ENCODE measurements around the gene MYCBP.
"Not testable (repeated sequence)": the region's sequence is repeated elsewhere in the genome, so short reads cannot be mapped to it uniquely, and the experiment has no call there.

The MYCBP gene, protein sequence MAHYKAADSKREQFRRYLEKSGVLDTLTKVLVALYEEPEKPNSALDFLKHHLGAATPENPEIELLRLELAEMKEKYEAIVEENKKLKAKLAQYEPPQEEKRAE

DNA sequence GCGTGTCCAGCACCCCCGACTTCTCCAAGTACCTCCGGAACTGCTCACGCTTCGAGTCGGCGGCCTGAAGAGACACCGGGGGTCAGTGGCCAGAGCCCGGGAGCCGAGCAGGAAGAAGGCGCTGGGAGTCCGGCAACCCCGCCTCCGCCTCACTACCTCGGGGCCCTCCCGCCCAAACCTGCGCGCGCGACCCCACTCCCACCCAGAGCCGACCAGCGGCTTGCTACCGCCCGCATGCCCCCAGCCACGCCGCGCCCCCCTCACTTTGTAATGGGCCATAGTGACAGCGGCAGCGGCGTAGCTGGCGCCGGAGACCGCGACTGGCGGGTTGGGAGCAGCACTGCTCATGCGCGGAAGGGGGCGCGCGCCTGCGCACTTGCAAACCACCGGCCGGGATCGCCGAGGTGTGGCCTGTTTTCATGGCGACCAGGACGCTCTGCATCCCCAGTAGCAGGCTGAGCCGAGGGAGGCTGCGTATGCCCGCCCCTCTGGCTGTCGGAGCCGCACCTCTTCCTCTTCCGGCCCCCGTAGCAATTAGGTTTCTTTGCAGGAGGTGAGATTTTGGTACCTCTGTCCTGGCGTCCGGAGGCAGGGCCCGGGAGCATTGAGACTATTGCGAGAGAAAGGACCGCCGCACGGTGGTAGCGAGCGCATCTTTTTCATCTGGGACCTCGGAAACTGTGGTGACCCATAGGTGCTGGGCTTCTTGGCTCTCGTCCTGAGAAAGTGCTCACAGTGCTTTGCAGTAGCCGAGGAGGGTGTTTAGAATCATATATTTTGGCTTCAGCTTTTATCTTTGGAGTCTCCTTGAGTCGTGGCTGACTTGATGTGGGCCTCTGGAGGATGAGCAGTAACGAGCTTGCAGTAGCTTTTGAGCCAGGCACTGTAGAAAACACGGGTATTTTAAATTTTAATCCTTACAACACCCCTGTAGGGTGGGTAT, at the start of gene MYCBP:
MYCBP (minus strand) TSS at position 322 of the 943 bp plus-strand sequence; CDS start at position 279, 43 bp downstream.
- DNase-seq: peak; percentile 100

DNA sequence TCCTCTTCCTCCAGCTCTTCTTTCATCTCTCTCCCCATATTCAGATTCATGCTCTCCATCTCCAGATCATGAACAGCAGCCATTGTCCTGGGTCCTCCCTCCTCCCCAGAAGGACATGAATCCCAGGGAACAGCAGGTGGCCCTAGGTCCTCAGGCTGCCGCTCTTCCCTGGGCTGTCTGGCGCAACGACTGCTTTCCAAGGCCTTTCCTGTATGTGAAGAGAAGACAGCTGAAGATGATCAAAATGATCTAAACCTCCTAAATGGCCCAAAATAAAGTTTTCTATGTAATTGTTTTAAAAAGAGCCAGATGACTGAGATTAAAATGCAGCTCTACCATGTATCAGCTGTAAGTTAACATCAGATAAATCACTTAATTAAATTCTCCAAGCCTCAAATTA, 46.0 kb upstream of the MYCBP start:
- no peak for DNase-seq

DNA sequence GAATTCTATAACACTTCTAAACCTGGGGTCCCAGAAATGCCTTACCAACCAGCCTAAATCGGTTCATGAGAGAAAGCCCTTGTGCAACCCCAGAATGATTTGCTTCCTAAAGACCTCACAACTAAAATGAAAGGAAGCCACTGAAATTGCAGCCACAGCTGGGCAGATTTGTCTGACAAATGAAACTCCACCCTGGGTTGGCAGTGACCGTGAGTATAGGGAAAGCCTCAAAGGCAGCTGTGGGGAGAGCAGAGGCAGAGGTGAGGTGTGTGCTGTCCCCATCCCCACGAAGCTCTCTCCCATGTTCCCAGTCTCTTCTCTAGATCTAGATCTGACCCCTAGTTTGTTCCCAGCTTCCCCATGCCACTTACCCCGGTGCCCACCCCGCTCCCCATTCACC, 45.4 kb upstream of the MYCBP start:
- no peak for DNase-seq

DNA sequence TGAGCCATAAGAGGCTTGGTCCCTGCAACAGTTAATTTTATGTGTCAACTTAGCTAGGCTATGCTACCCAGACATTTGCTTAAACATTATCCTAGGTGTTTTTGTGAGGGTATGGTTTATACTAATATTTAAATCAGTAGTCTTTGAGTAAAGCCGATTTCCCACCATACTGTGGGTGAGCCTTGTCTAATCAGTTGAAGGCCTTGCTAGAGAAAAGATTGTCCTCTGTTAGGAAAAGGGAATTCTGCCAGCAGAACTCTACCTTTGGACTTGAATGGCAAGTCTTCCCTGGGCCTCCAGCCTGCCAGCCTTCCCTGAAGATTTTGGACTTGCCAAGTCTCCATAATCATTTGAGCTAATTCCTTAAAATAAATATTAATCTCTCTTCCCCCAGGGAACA, 44.6 kb upstream of the MYCBP start:
- DNase-seq: no peak

DNA sequence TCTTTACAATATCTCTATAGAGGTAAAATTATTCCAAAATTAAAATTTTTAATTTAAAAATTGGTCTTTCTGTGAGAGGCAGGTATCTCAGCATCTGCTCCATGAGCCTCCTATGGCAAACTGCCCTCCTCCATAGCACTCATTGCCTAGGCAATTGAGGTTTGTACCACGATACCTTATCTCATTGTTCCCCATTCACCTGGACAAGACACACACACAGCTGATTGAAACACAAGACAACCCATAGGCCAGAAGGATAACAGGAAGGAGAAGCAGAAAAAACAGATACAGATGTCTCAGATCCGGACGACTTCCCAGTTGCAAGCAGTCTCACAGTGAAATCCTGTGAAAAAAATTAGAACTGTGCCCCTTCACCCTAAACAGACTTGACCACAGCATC, 44.2 kb upstream of the MYCBP start:
- no peak for DNase-seq

DNA sequence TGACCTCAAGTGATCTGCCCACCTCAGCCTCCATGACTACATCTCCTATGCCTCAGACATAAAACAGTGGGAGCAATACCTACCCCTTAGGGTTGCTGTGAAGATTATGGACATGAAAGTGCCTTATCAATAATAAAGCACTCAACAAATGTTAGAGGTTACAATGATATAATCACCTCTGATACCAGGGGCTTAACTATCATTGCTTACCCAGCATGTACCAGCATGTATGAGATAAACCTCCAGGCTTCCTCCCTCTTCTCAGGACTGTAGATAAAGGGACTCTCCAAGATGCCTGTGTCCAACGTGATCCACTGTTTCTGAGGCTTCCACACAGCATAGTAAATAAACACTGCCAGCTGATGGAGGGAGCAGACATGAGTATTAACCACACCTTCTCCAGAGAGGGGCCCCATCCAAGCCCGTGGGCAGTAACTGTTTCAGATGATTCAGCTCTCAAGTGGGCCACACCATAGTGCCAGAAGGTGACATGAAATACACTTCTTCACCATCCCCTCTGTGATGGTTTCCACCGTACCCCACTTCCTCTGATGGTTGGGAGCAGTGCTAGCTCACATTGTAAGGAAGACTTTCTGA, 42.3 kb upstream of the MYCBP start:
- no peak for DNase-seq

DNA sequence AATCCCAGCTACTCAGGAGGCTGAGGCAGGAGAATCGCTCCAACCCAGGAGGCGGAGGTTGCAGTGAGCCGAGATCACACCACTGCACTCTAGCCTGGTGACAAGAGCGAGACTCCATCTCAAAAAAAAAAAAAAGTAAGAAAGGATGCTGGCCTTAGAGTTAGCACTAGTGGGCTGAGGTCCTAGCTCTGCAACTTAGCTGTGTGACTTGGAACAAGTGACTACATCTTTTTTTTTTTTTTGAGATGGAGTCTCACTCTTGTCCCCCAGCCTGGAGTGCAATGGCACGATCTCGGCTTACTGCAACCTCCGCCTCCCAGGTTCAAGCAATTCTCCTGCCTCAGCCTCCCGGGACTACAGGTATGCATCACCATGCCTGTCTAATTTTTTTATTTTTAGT, 41.8 kb upstream of the MYCBP start:
- not testable (repeated sequence) for DNase-seq

DNA sequence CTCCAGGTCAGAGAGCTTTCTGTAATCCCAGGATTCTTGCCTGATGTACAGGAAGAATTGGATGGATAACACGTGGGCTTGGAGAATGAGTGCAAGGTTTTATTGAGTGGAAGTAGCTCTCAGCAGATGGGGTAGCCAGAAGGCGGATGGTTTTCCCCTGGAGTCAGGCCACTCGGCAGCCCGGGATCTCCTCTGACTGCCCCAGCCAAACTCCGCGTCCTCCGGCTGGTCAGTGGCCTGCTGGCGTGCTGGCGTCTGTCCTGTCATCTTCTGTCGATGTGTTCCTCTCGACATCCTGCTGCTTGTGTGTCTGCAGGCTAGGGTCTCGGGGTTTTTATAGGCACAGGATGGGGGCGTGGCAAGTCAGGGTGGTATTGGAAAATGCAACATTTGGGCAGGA, 35.7 kb upstream of the MYCBP start:
- DNase-seq: no peak

DNA sequence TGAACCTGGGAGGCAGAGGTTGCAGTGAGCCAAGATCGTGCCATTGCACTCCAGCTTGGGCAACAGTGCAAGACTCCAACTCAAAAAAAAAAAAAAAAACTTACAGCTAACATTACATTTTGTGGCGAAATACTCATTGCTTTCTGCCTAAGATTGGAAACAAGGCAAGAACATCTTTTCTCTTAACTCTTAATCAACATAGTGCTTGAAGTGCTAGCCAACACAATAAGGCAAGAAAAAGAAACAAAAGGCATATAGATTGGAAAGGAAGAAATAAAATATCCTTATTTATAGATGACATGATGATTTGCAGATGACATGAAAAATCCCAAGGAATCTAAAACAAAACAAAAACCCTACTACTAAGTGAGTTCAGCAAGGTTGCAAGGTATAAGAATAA, 32.8 kb upstream of the MYCBP start:
- DNase-seq: no peak

DNA sequence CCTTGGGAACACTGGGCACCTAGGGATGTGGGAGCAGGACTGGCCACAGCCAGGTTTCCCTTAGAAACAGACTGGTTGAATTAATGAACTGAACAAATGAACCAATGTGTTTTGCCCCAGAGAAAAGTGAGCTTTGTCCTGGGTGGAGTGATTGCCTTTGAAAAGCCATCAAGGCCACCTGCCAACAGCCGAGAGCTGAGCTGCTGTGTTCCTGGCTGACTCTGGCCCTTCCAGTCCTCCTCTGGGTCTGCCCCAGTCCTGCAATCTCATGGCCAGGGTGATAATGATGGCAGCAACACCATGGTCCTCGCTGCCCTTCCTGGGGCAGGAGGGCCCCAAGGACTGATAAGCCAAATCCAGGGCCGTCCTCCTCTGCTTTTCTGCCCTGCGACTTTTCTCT, 26.4 kb upstream of the MYCBP start:
- DNase-seq: no peak

DNA sequence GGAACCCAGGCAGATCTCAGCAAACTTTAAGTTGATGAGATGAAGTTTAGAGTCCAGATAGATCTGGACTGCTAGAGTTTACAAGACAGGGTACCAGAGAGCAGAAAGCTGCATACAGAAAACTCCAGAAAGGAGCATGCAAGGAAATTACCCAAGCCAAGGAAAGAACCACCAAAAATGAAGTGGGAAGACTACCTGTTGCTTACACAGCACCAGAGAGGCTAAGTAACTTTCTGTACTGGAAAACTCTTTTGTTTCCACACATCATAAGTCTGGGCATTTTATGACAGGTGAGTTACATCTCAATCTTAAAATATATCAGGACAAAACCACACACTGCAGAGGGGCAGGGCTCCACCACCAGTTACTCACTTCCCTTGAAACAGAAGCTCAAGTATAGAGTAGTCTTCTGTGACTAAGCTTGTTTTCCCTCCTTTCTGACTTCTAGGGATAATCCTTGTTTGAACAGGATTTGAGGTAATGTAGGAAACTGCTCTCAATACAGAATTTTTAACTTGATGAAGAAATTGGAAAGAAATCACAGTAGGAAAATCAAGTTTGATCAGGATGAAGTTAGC, 25.6 kb upstream of the MYCBP start:
- DNase-seq: no peak

DNA sequence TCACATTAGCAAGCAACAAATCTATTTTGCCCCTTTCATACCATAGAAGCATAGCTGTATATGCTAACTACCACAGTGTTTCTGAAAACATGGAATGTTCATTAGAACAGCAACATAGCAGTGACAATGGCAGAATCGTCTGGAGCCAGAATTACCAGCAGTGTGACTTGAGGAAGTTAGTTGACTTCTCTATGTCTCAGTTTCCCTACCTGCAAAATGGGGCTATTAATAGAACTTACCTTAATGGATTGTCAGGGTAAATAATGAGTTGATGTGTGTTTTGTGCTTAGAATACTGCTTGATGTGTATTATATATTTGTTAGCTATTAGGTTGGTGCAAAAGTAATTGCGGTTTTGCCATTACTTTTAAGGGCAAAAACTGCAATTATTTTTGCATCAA, 23.0 kb upstream of the MYCBP start:
- DNase-seq: no peak

DNA sequence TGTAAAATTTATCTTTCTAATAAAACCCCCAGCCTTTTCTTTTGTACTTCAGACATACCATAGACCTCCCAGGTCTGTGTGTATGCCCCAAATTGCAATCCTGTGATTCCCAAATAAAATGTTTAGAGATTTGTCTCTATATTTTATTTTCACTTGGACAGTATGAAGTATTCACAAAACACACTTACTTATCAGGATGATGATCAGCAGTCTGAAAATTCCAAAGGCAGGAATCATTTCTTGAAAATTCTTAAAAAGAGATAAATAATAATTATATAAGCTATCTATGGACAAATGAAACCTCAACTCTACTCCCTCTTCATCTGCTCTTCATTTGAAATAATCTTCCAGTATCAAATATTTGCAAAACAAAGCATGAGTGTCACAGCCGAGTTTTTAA, 19.8 kb upstream of the MYCBP start:
- DNase-seq: no peak

DNA sequence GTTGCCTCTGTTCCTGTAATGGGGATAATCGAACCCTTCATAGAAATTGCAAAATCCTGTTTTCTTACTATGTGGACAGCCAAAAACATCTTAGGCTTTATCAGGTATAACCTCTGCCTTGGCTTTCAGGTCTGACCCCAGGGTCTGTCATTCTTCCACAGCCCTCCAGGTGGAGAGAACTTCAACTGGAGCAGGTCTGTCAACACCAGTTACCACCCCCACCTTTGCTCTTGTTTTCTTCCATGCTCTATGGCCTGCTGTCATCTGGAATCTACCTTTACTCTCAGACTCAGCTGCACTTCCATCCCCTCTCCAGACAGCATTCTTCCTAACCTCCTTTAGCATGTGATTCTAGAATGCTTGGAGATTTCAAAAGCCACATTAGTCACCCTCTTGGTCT, 18.6 kb upstream of the MYCBP start:
- peak; percentile 78 for DNase-seq

DNA sequence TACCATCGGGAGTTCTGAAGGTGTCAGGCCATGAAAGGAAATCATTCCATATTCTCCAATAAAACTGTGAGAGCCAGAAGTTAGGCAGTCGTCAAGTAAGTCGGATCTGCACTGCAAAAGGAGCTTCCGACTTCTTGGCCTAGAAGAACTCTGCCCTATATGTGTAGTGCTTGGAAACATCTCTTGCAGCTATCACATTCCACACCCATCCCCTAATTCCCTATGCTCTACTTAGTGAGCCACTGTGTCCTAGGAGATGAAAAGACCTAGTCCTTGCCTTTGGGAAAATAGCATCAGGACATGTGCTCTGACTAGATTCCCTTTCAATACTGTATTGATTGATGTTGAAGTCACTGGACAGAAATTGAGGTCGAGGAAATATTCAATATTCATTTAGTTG, 16.4 kb upstream of the MYCBP start:
- DNase-seq: no peak

DNA sequence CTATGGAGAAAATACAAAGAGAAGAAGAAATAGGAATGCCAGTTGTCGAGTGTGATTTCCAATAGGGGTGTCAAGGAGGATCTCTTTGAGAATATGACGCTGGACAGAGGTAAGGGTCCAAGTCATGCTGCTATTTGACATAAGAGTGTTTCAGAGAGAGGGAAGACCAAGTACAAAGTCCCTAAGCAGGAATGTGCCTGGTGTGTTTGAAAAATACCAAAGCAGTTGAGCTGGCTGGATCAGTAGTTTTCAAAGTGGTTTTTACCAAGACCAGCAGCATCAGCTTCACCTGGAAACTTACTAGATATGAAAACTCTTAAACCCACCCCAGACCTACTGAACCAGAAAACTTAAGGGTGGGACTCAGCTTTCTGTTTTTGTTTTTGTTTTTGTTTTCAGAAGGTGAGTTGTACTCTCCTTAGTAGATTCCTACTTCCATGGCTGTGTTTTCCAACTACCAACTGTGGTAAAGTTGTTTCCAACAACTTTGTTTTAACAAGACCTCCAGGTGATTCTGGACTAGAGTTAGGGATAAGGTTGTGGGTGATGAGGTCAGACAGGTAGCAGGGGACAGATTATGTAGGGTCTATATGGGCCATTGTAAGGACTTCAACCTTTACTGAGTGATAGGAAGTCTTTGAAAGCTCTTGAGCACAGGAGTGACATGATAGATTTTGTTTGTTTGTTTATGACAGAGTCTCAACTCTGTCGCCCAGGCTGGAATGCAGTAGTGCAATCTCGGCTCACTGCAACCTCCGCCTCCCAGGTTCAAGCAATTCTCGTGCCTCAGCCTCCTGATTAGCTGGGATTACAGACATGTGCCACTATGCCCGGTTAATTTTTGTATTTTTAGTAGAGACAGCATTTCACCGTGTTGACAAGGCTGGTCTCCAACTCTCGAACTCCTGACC, 15.5 kb upstream of the MYCBP start:
- DNase-seq: no peak

DNA sequence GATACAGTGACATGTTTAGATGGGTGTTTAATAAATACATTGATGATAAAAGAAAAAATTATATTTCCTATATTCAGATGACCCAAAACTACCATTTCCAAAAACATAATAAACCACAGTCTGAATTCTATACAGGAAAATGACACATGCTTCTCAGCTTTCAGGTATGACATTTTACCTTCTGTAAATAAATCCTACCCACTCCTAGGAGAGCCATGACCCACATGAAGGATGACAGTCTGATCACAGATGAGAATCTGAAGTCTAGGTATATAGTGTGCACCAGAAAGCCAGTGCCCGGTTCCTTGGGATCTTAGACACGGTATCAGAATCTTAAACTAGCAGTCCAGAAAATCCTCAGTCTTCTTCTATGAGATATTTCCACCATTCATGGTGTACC, 11.9 kb upstream of the MYCBP start:
- DNase-seq: no peak

DNA sequence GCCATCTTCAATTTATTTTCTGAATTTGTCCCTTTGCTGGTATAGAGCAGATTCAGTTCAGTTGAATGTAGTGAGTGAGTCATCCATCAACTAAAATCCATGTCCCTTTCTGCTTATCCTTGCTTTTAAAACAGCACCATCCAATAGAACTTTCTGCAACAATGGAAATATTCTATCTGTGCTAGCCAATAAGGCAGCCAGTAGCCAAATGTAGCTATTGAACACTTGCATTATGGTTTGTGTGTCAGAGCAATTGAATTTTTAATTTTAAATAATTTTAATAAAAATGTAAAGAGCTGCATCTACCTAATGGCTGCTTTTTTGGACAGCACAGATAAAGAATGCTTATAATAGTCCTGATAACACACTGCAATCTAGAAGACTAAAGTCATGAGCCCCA, 8.3 kb upstream of the MYCBP start, which contains the start of gene GJA9:
GJA9 (minus strand) TSS at position 101 of the 400 bp plus-strand sequence. CDS start 5,489 bp downstream, outside the sequence.
- DNase-seq: no peak

DNA sequence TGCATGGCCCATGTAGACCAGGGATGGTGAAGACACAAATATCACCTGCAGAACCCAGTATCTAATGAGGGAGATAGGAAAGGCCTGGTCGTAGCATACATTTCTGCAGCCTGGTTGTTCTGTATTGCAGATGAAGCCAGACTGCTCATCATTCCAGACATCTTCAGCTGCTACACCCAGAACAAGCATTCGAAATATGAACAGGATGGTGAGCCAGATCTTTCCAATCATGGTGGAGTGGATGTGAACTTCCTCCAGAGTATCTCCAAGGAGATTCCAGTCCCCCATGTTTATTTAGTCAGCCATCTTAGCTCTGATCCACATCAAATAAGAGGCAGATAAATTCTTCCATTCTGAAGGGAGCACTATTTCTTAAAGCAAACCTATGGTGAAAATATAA, 2.7 kb upstream of the MYCBP start:
- no peak for DNase-seq

DNA sequence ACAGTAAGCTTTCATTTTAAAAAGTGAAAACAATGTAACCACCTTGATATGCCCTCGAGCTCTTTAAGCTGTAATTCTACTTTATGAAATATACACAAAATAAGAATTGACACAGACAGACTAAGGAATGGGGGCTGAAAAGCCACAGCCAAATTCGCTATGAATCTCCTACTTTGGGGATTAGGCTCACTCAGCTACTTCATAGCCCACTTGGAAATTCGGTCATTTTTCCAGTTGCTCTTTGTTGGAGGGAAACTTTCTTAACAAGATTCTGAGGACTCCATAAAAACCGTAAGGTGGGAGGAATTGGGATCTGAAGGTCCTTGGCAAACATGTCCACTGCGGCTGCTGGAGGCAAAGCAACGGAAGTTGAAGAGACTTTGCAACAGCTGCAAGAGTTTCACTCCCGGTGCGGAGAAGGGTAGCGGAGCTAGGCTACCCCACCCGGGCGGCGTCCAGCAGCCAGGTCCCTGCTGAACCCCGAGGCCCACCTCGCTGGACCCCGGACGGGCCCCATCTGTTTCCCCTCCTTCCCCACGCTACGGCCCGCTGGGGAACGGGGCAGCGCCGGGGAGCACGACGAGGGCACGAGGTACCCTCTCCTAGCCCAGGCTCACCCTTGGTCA, 634 bp downstream of the MYCBP start:
- peak; percentile 94 for DNase-seq

DNA sequence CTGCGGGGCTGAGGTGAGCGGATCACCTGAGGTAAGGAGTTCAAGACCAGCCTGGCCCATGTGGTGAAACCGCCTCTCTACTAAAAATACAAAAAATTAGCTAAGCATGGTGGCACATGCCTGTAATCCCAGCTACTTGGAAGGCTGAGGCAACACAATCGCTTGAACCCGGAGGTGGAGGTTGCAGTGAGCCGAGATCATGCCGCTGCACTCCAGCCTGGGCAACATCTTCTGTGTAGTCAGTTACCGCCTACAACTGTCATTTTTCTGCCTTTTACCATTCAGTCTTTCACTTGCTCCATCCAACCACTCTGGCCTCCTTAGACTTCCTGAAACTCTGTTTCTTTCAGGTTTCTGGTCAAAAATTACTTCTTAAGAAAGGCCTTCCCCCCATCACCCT, 2.2 kb downstream of the MYCBP start:
- no peak for DNase-seq

DNA sequence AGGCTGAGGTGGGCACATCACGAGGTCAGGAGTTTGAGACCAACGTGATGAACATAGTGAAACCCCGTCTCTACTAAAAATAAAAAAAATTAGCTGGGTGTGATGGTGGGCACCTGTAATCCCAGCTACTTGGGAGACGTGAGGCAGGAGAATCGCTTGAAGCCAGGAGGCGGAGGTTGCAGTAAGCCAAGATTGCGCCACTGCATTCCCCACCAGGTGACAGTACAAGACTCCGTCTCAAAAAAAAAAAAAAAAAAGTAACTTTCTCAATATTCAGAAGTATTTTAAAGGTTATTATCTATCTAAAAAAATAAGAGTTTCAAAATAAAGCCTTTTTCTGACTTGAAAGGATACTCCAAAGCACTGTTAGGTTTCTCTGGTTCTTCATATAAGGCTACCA, 5.9 kb downstream of the MYCBP start:
- no peak for DNase-seq

All from NCI-H2107 (cell line).